Kidney tubule cell (primary cell): ENCODE measurements around the gene BACE1-AS.
"Not testable (repeated sequence)": the region's sequence is repeated elsewhere in the genome, so short reads cannot be mapped to it uniquely, and the experiment has no call there.

Experiments used
- DNase-seq: peaks from one replicate; pipeline ENCODE4 v3.0.0-alpha.2; 2018; ENCODE audit warnings: low spot score

BACE1-AS gene

DNA sequence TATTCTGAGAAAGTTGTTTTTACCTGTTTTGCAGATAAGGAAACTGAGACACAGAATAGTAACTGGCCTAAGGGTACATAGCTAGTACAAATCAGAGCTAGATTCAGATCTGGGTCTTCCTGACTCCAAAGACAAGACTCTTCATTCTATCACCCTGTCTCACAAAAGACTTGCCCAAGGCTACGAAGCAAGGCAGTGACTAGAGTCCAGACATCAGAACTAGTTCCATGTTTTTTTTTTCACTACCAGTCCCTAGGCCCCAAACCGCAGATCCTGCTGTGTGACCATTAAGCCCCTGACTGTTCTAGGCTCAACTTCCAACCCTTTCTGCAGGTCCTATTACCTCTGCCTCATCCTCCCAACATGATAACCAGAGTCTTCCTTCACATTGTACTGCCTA, 1.5 kb downstream of the BACE1-AS start:
- no peak for DNase-seq

DNA sequence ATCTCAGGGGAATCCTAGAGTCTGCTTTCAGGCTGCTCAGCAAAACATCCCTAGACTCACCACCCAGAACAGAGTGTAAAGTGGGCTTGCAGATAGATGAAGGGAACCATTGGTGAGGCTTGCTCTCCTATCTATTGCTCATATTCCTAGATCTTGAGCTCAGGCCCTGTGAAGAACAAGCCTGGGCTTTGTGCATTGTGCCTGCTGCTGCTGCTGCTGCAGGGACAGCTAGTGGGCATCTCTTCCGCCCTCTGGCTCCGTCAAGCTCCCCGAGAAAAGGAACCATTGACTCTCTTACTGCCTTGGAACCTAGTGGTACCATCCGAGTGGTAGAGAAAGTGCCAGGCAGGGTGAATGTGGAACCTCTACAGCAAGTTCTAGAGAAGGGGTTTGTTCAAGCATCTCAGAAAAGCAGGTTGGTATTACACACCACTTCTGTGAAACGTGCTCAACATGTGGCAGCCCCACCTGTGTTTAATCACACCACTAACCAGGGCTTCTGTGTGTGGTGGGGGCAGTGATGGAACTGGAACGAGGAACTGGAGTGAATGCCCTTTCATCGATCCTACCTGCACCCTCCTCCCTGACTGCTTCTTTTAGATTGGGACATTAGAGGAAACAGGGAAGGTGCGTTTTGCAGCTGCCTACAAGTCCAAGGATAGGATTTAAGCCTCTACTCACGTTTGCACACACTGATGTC, 4.4 kb downstream of the BACE1-AS start:
- no peak for DNase-seq

DNA sequence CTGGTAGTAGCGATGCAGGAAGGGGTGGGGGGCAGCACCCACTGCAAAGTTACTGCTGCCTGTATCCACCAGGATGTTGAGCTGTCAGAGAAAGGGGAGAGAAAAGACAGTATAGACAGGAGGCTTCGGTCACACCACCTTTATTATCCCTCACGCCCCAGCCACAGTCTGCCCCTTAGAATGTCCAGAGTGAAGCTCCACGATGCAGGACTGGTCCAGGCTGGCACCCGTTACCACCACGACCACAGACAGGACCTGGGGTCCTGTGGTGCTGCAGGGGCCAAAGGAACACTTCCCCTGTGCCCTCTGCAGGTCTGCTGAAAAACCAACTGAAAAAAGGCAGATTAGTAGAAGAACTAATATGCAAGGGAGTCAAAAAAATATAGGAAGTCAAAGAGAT, 5.7 kb downstream of the BACE1-AS start:
- DNase-seq: no peak

DNA sequence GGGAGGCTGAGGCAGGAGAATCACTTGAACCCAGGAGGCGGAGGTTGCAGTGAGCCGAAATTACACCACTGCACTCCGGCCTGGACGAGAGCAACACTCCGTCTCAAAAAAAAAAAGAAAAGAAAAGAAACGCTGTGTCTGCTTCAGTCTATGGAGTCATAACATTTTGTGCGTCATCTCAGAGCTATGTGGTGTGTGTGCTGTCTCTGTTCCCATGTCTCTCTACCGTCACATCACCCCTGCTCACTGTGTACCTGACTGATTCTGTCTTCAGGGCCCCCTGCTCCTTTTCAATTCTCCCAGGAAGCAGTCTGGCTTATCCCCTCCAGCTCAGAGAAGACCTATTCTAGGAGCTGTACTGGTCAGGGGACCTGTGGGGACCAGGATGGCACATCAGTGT, 7.0 kb downstream of the BACE1-AS start:
- no peak for DNase-seq

DNA sequence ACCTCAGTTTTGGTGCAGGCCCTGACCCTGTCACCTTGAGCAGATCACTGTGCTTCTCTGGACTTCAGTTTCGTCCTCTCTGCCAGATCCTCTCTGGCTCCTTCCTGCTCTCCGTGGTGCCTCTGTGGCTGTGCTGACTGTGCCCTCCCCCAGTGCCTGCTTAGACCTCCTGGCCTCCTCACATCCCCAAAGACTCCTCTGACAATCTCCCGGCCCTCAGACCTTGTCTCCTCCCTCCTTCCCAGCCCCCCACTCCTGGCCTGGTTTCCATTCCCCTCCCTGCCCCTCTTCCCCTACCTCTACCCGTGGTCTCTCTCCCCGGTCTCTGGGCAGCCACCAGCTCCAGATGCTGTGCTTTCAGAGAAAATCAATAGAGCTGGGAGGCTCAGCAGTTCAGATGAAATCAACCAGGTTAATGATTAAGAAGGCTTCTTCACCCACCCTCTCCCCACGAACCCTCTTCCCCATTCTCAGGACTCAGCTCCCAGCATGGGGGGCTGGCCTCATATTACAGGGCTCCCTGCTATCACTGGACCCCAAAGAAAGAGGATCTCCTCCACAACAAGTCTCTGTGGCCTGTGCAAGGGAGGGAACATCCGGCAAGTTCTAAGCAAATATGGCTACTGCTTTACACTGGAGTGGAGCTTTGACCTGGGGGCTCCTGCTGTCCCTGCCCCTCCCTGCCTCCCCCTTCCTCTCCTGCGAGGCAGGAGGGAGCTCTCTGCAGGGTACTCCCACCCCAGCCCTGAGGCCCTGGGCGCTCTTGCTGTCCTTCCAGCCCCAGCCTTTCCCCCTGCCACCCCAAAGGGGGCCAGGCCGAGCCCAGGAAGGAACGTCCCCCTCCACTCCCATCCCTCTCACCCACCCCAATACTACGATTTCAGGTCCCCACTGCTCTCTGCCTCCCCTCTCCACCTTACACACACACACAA, 8.5 kb downstream of the BACE1-AS start:
- DNase-seq: peak; percentile 21

DNA sequence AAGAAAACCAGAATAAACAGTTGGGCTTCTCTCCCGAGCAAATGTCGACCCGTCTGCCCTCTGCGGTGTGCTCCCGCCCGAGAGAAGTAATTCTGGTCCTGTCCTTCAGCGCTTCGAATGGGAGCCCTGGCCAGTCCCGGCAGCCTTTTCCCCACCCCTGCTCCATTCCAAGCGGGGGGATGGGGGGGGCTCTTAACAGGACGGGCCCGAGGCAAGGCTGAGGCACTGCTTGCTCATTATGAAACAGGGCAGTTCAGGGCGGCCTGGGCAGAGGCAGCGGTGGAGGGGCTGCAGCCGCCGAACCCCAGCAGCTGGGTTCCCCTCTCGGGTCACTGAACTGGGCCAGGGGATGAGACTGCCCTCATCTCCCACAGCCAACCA, 9.1 kb downstream of the BACE1-AS start:
- DNase-seq: peak; percentile 10

DNA sequence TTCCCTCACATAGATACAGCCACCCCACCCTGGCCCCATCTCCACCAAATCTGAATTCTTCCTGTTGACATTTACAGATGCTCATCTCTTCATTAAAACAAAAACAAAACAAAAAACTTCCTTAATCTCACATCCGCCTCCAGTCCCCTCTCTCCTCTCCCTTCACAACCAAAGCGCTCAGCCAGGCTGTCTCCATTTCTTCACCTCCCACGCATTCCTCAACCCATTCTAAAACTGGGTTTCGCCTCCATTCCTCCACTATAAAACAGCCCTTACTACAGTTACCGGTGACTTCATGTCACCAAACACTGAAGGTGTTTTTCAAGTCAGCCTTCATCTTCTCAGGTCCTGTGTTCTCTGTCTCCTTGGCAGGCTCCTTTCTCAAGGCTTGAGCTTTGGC, 9.6 kb downstream of the BACE1-AS start:
- no peak for DNase-seq

DNA sequence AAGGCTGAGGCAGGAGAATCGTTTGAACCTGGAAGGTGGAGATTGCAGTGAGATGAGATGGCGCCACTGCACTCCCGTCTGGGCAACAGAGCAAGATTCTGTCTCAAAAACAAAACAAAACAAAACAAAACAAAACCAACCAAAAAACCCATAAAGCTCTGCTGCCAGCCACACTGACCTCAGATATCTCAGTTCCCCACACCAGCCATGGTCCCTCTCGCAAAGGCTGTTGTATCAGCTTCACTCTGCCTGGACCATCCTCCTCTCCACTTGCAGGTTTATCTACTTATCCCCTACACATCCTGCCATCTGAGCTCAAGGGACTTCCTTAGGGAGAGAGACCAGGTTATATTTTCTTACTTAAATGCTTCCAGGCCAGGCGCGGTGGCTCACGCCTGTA, 11.1 kb downstream of the BACE1-AS start:
- no peak for DNase-seq

DNA sequence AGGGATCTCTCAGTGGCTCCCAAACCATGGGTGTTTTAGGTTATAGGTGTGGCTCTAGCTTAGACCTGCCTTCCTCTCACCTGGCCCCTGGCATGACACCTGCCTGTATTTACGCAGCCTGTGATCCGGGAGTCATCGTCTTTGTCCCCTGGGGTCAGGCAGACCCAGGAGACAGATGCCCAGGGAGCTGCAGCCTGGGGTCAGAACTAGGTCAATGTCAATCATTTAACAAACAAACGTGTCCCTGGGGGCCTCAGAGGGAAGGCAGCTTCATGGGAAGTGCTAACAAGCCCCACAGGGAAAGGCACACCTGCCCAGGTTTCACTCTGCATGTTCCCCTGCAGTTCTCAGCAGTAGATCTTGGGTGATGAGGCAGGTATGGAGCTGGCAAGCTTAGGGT, 12.0 kb downstream of the BACE1-AS start:
- DNase-seq: no peak

DNA sequence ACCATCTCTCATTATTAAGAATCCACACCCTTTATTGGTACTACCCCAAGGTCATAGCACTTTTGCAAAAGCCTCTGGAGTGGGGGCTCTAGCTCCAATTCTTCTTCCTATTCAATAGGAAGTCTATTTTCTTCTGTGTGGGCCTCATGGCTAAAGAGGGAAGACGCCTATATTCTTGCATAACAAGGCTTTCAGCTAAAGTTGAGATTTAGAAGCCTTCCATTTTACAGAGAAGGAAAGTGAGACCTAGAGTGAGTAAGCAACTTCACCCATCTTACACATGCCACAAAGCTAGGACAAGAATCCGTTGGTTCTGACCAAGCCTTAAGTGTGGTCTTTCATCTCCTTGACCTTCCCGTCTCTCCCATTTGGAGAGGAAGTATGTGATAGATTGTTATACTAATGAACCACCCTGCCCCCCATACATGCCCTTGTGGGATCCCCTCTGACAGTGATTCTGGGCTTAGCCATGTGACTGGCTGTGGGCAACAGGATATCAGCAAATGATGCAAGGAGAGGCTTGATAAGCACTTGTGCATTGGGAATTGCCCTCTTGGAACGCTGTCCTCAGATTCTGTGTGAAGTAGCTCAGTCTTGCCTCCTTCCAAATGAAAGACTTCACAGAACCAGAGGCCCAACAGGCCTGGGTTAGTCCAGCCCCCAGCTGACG, 12.6 kb downstream of the BACE1-AS start:
- DNase-seq: no peak

DNA sequence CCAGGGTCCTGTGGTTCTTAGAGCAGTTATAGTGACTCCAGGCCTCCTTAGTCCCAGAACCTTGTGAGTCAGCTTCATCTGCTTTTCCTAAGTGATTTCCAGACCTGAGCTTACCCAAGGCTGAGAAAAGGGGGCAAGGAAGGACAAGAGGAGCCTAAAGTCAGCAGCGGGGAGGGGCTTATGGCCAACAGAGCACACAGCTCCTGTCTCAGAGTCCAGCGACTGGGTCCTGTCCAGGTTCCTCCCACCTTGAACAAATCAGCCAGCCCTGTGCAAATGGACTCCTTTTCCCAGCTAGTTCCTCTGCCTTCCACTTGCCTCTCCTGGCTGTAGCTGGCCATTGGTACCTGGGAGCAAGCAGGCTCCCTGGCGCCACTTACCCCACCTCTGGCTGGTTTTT, 14.0 kb downstream of the BACE1-AS start:
- DNase-seq: no peak

DNA sequence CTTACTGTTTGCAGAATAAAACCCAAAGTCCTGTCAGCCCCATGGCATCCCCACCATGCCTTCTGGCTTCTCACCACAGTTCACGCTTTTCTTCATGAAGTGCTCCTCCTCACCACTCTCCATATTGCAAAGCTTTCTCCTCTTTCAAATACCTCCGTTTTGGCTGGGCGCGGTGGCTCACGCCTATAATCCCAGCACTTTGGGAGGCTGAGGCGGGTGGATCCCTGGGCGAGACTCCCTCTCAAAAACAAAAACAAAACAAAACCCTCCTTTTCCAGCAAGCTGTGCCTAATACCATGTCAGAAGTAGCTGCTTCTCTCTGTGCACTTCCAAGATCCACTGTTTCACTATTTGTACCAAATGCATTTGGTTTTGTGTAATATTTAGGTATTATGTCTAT, 18.2 kb downstream of the BACE1-AS start:
- no peak for DNase-seq

DNA sequence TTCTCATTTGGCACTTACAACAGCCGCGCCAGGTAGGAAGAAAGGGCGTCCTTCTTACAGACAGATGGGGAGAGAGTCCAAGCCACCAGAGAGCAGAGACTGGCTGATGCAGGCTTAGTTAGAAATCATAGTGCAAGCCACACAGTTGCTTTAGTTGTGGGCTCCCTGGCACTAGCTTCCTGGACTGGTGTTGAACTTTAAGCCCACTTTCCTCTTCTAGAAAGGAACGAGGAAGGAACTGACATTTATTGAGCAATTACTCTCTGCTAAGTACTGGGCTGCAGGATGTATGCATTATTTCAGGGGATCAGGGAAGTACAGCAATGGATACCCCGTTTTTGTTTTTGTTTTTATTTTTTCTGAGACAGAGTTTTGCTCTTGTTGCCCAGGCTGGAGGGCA, 21.9 kb downstream of the BACE1-AS start:
- DNase-seq: no peak

DNA sequence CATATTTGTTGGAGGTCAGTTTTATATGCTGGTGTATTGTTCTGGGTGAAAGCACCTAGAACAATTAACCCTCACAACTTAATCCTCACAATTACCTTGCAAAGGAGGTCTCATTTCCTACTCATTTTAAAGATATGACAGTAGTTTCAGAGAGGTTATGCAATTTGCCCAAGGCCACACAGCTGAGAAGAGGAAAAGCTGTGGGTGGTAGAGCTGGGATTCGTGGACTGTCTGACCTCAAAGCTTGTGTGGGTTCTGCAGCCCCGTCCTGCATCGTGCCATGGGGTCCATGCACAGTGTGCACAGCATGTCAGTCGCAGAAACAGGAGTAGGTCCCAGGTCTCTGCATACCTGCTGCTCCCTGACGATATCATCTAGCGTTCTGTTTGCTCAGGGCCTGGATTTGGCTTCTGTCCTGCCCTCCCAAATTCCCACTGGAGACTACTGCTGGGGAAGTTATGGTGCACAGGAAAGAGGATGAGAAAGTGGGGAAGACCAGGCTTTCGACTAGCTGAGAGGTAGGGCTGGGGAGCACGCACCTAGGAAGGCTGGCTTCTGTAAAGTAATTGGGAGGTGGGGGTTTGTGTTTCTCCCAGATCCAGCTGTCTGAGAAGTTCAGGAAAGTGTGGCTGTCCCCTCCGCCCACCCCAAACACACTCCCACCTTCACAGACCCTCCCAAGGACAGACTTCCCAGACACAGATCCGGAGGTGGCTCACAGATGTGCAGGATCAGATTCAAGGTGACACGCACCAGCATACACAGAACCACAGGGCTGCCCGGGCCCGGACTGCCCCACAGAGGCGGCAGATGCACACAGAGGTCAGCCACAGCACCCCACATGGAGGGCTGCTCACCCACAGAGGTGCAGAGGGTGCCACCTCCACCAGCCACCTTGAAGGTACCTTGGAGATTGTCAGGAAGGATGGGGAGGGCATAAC, 23.0 kb downstream of the BACE1-AS start:
- no peak for DNase-seq

DNA sequence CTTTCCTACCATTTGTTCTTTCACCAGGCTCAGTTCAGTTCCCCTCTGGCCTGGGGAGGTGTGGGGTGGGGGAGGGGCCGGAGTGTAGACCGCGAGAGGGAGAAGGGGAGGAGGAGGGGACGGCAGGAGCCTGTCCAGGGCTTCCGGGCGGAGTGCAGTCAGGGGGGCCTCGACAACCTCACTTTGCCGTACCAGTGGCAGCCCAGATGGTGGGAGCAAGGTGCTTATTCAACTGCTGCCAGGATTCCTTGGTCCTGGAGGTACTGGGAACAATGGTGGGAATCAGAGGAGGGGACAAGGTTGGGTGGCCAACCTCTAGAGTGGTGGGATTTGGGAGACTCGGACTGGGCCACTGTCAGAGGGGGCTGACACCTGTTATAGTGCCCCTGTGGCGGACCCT, 23.7 kb downstream of the BACE1-AS start:
- DNase-seq: no peak

DNA sequence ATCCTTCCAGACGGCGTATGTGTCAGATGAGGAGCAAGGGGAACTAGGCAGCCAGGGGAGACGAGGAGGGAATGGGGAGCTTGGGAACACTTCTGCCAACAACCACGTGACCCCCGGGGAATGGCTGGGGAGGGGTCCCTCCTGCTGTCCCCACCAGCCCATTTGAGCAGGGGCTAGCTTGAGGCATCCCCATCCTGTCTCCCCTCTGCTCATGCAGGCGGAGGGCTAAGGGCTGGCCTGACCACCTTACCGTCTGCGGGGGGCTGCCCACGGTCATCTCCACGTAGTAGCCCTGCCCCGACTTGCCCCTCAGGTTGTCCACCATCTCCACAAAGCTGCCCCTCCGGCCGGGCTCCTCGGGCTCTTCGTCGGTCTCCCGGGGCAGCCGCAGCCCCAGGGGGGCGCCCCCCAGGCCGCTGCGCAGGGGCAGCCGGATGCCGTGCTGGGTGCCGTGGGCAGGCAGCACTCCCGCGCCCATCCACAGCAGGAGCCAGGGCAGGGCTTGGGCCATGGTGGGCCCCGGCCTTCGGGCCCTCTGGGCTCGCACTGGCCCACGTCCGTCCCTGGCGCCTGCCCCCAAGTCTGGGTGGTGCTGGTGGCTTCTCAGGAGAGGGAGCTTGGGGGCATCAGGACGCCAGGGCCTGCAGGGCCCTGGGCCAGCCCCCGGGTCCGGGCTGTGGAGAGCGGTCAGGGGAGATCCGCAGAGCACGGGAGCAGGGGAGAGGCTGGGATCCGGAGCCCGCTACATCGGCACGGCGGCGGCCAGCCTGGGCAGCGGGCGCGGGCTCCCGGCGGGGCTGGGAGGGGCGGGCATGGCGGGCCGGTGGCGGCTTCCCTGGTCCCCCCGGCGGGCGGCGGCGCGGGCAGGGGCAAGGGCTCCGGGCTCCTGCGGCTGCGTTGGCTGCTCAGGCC, 24.4 kb downstream of the BACE1-AS start:
- DNase-seq: no peak

DNA sequence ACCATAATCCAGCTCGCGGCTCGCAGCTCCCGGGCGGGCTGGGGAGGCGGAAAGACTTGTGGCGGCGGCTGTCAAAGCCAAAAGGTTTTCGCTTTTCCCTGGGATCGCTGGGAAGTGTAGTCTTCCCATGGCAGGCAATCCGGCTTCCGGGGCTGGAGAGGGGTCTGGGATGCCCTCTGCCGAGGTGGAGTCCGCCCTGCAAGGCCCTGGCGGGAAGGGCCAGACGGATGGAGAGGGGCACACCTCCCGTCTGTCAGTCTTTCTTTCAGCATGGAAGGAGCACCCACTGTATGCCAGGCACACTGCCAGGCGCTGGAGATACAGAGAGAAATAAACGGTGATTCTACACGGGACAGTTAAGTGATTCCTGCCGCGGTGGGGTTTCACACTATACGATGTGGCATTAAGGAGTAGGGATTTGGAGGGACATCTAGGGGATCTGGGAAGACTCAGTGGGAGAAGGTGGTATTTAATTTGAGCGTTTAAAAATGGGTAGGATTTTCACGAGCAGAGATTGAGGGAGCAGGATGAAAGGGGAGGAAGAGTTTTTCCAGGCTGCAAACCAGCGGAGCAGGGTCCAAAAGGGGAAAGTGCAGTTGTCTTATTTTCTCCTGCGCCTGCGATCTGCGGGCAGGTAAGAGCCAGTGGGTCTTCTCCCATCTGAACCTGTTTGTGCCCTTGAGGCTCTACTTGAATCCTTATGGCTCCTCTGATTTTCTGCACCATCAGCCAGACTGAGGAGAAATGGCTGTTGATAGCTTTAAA, 25.2 kb downstream of the BACE1-AS start, which contains the start of gene BACE1:
TSS of gene BACE1 (minus strand) at position 60 of the 765 bp plus-strand sequence. CDS start 461 bp downstream, outside the sequence.
- peak; percentile 82 for DNase-seq

DNA sequence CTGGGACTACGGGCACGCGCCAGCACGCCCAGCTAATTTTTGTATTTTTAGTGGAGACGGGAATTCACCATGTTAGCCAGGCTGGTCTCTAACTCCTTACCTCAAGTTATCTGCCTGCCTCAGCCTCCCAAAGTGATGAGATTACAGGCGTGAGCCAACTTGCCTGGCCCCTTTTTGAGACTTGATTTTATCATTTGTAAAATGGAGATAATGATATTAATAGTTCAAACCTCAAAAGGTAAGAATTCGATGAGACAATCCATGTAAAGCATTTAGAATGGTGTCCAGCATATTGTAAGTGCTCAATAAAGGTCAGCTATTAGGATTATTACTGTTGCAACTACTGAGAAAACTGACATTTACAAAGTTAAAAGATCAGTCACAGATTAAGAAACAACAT, 27.6 kb downstream of the BACE1-AS start:
- no peak for DNase-seq

DNA sequence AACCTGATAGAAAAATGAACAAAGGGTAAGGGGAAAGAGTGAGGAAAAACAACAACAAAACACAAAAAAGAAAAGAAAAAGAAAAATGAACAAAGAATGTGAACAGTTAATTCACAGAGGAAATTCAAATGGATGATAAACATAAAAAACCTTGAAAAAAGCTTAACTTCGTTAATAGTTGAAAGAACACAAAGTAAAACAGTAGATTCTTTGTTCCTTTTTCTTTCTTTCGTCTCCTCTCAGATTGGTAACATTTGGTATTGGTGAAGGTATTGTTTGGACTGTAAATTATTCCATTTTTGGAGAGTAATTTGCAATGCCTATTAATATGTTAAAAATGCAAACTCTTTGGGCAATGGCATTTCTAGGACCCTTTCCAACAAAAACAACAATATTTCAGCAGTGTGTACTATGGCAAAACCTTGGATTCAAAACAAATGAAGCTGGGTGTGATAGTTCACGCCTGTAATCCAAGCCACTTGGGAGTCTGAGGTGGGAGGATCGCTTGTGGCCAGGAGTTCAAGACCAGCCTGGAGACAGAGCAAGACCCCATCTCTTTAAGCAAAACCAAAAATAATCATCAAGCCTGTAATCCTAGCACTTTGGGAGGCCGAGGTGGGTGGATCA, 28.2 kb downstream of the BACE1-AS start:
- DNase-seq: no peak

DNA sequence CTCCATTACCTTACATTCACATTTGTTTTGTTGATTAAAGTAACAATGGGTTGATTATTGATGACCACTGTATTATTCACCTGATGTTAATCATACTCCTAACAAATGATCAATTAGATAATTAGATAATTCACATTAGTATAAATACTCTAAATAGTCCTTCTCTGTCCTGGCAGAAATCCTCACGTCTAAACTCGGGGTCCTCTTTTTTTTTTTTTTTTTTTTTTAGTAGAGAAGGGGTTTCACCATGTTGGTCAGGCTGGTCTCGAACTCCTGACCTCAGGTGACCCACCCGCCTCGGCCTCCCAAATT, 36.1 kb downstream of the BACE1-AS start:
- DNase-seq: not testable (repeated sequence)
